ENCODE measurements around the gene MOB2. TPM values are rescaled to one million over a fixed set of nuclear protein-coding genes. Genes with fewer than 3 reads are reported as not detected.
A peak's percentile ranks its signal among the peaks of the same experiment; 100 is the strongest.

The MOB2 gene
- total RNA-seq, 1 donor from 2014 or later = 39.8 TPM

GRCh38 chr11:1504581-1505290, 18.2 kb upstream of the MOB2 start:
- no peak for DNase-seq (ENCODE audit: low spot score)

- DNase-seq (ENCODE audit: low spot score) = no peak
These were observed 17.6 kb upstream of the MOB2 start for GRCh38 chr11:1504138-1504537.

GRCh38 chr11:1503708-1504104, 17.1 kb upstream of the MOB2 start:
- no peak for DNase-seq (ENCODE audit: low spot score)

GRCh38 chr11:1502954-1503707, 16.6 kb upstream of the MOB2 start:
- no peak for DNase-seq (ENCODE audit: low spot score)

- no peak for DNase-seq (ENCODE audit: low spot score)
These were observed 15.8 kb upstream of the MOB2 start for GRCh38 chr11:1502168-1502953.

GRCh38 chr11:1501421-1502167, 15.0 kb upstream of the MOB2 start:
- no peak for DNase-seq (ENCODE audit: low spot score)

GRCh38 chr11:1500466-1501420, 14.2 kb upstream of the MOB2 start:
- no peak for DNase-seq (ENCODE audit: low spot score)

- no peak for DNase-seq (ENCODE audit: low spot score)
These were observed 13.3 kb upstream of the MOB2 start for GRCh38 chr11:1499899-1500298.

GRCh38 chr11:1499261-1499890, 12.8 kb upstream of the MOB2 start:
- no peak for DNase-seq (ENCODE audit: low spot score)

- peak; percentile 69 for DNase-seq (ENCODE audit: low spot score)
These were observed 11.7 kb upstream of the MOB2 start for GRCh38 chr11:1498262-1498661.

- no peak for DNase-seq (ENCODE audit: low spot score)
These were observed 11.0 kb upstream of the MOB2 start for GRCh38 chr11:1497600-1497999.

GRCh38 chr11:1496761-1497095, 10.1 kb upstream of the MOB2 start:
- DNase-seq (ENCODE audit: low spot score) = no peak

GRCh38 chr11:1496091-1496760, 9.6 kb upstream of the MOB2 start:
- no peak for DNase-seq (ENCODE audit: low spot score)

- no peak for DNase-seq (ENCODE audit: low spot score)
These were observed 8.1 kb upstream of the MOB2 start for GRCh38 chr11:1494650-1495049.

GRCh38 chr11:1493650-1494244, 7.2 kb upstream of the MOB2 start:
- DNase-seq (ENCODE audit: low spot score) = no peak

- DNase-seq (ENCODE audit: low spot score) = no peak
These were observed 4.8 kb upstream of the MOB2 start for GRCh38 chr11:1491379-1491778.

GRCh38 chr11:1490651-1491050, 4.1 kb upstream of the MOB2 start:
- DNase-seq (ENCODE audit: low spot score) = no peak

GRCh38 chr11:1488575-1489180, 2.1 kb upstream of the MOB2 start:
- no peak for DNase-seq (ENCODE audit: low spot score)

Data from mesenteric fat pad (tissue), 1 donor.